GM12873 (cell line): Measurements from ENCODE around the gene KNCN.

Experiments used
- CTCF ChIP-seq: IDR thresholded peaks from 2 replicates; pipeline ENCODE4 v1.5.1; 2012; ENCODE audit warnings: low read depth, mild to moderate bottlenecking, moderate library complexity, low read length, control low read depth; ENCODE audit not compliant: insufficient read depth; ENCODE audit errors: missing control alignments

KNCN gene

GRCh38 chr1:46555826-46556619, 4.6 kb upstream of the KNCN start:
- no peak for TF ChIP-seq CTCF

- no peak for TF ChIP-seq CTCF
Measured at GRCh38 chr1:46554597-46555381, 3.3 kb upstream of the KNCN start.

GRCh38 chr1:46554236-46554596, 2.8 kb upstream of the KNCN start:
- TF ChIP-seq CTCF: no peak

GRCh38 chr1:46553506-46553905, 2.1 kb upstream of the KNCN start:
- no peak for TF ChIP-seq CTCF

GRCh38 chr1:46552357-46553237, 1.1 kb upstream of the KNCN start:
- TF ChIP-seq CTCF: no peak

GRCh38 chr1:46550751-46551231, 656 bp downstream of the KNCN start:
- TF ChIP-seq CTCF: no peak
